HepG2 (cell line): ENCODE results near the gene PARN. TPM values are rescaled to one million over a fixed set of nuclear protein-coding genes. Genes with fewer than 3 reads are reported as not detected.

ENCODE experiments used
- ATAC-seq: fragments of 200-7000 bp; cut with Tn5 transposase; 3 replicates; pipeline ENCODE4 v1.9.1; 2020; ENCODE audit warnings: mild to moderate bottlenecking, moderate library complexity
- BruUV-seq: library from RNA; stranded (reverse); fragments of 400-500 nt; replicated peaks from 2 replicates; lab custom pipeline; 2021; lab: Mats Ljungman, UMichigan
- CTCF ChIA-PET: fragments of 300-600 bp; formaldehyde crosslinking; extraction: SDS; loops from one replicate; lab custom pipeline; 2021; ENCODE audit warnings: low total read pairs, inconsistent platforms, low intra/inter-chr PET ratio; lab: Yijun Ruan, JAX
- POLR2A ChIA-PET: fragments of 350-600 bp; sonication (Branson Sonifier 250); formaldehyde crosslinking; loops from one replicate; lab custom pipeline; 2020; ENCODE audit warnings: antibody characterized with exemption, inconsistent platforms; lab: Yijun Ruan, JAX
- DNase-seq: peaks from one replicate; pipeline ENCODE4 v3.0.0-alpha.2; 2015; ENCODE audit warnings: low spot score
- FAIRE-seq: peaks from 3 replicates; lab custom pipeline; 2011; peaks lifted over from hg19 to GRCh38; lab: Jason Lieb, UNC
- H2AFZ ChIP-seq: one replicate; pipeline ENCODE4 v1.6.1; 2011; ENCODE audit warnings: low read length, inconsistent platforms
- H3K27ac ChIP-seq: fragments of 300-600 bp; 3 replicates; pipeline ENCODE4 v1.8.0; 2011; ENCODE audit warnings: mixed run types, mild to moderate bottlenecking, mixed read lengths, low read length, inconsistent platforms; ENCODE audit not compliant: insufficient read depth; ENCODE audit errors: extremely low read length
- H3K27me3 ChIP-seq, 2 experiments: fragments of 200-600 bp in 1 of 2; 2 replicates in 1 of 2; 3 replicates in 1 of 2; pipeline versions ENCODE4 v1.6.0 to v1.8.0; 2011; ENCODE audit warnings: low read length in 2 of 2, mild to moderate bottlenecking in 2 of 2, moderate library complexity in 2 of 2, inconsistent platforms in 1 of 2; ENCODE audit not compliant: insufficient read depth in 2 of 2, control insufficient read depth in 1 of 2
- H3K36me3 ChIP-seq, 2 experiments: fragments of 200-600 bp in 1 of 2; replicated peaks in 1 of 2; 2 replicates in 1 of 2; 3 replicates in 1 of 2; pipeline versions ENCODE4 v1.5.1 to v1.8.0; 2011; ENCODE audit warnings: low read length in 2 of 2, inconsistent platforms in 1 of 2; ENCODE audit not compliant: insufficient read depth in 2 of 2, control insufficient read depth in 1 of 2
- H3K4me1 ChIP-seq: 2 replicates; pipeline ENCODE4 v1.5.1; 2012; ENCODE audit warnings: low read length, inconsistent platforms; ENCODE audit not compliant: insufficient read depth
- H3K4me2 ChIP-seq: 2 replicates; pipeline ENCODE4 v1.6.0; 2011; ENCODE audit warnings: low read depth, low read length, inconsistent platforms
- H3K4me3 ChIP-seq, 3 experiments: fragments of 200-600 bp in 1 of 3; sonication (generic), shearing (Covaris generic) in 1 of 3; replicated peaks in 1 of 3; 2 replicates each; pipeline ENCODE4 v1.5.1; 2011 to 2016; ENCODE audit warnings: low read length in 3 of 3, inconsistent platforms in 2 of 3, low read depth in 2 of 3, mild to moderate bottlenecking in 2 of 3, control low read depth in 1 of 3, mixed read lengths in 1 of 3; ENCODE audit not compliant: insufficient read depth in 1 of 3
- H3K79me2 ChIP-seq: one replicate; pipeline ENCODE4 v1.6.1; 2011; ENCODE audit warnings: low read length, inconsistent platforms; ENCODE audit not compliant: insufficient read depth
- H3K9ac ChIP-seq: 2 replicates; pipeline ENCODE4 v1.6.0; 2011; ENCODE audit warnings: mild to moderate bottlenecking, low read depth, low read length, inconsistent platforms; ENCODE audit not compliant: insufficient read depth
- H3K9me3 ChIP-seq: 2 replicates; pipeline ENCODE4 v1.5.1; 2012; ENCODE audit warnings: mild to moderate bottlenecking, low read length
- H4K20me1 ChIP-seq: 2 replicates; pipeline ENCODE4 v1.6.0; 2011; ENCODE audit warnings: inconsistent platforms, mild to moderate bottlenecking, low read length, moderate library complexity; ENCODE audit not compliant: insufficient read depth
- ARID2 ChIP-seq: sonication (generic); formaldehyde crosslinking; IDR thresholded peaks from 2 replicates; pipeline ENCODE4 v1.8.1; 2022; ENCODE audit warnings: mild to moderate bottlenecking, missing genetic modification reagents, borderline replicate concordance
- ATRX ChIP-seq: sonication (generic); formaldehyde crosslinking; IDR thresholded peaks from 2 replicates; pipeline ENCODE4 v1.4.0; 2020; ENCODE audit warnings: missing genetic modification reagents, borderline replicate concordance
- ERF ChIP-seq: IDR thresholded peaks from 2 replicates; pipeline ENCODE4 v1.6.1; 2018; ENCODE audit warnings: missing biosample characterization, missing genetic modification reagents
- FOXO1 ChIP-seq: sonication (generic); formaldehyde crosslinking; IDR thresholded peaks from 2 replicates; pipeline ENCODE4 v1.4.0; 2020; ENCODE audit warnings: missing genetic modification reagents
- HIC2 ChIP-seq: sonication (generic); formaldehyde crosslinking; IDR thresholded peaks from 2 replicates; pipeline ENCODE4 v1.9.0; 2022; ENCODE audit warnings: low read depth, missing genetic modification reagents
- JUN ChIP-seq: sonication (generic); formaldehyde crosslinking; IDR thresholded peaks from 2 replicates; pipeline ENCODE4 v1.4.0; 2020; ENCODE audit warnings: mild to moderate bottlenecking, missing genetic modification reagents
- MED8 ChIP-seq: sonication (generic); formaldehyde crosslinking; IDR thresholded peaks from 2 replicates; pipeline ENCODE4 v1.8.1; 2023; ENCODE audit warnings: mild to moderate bottlenecking, missing genetic modification reagents; ENCODE audit not compliant: insufficient replicate concordance
- NFATC3 ChIP-seq: sonication (generic); formaldehyde crosslinking; IDR thresholded peaks from 2 replicates; pipeline ENCODE4 v1.5.1; 2020; ENCODE audit warnings: mild to moderate bottlenecking, missing genetic modification reagents
- TCF7 ChIP-seq: sonication (generic); IDR thresholded peaks from 2 replicates; pipeline ENCODE4 v1.6.1; 2016; ENCODE audit warnings: antibody characterized with exemption, low read depth
- ZMAT5 ChIP-seq: sonication (generic); formaldehyde crosslinking; IDR thresholded peaks from 2 replicates; pipeline ENCODE4 v1.5.0; 2020; ENCODE audit warnings: mild to moderate bottlenecking, low read depth, missing genetic modification reagents, borderline replicate concordance
- ZMYM2 ChIP-seq: sonication (generic); formaldehyde crosslinking; IDR thresholded peaks from 2 replicates; pipeline ENCODE4 v1.8.0; 2022; ENCODE audit warnings: mild to moderate bottlenecking, missing genetic modification reagents
- ZNF589 ChIP-seq: sonication (generic); formaldehyde crosslinking; conservative IDR thresholded peaks from 2 replicates; pipeline ENCODE4 v1.8.0; 2022; ENCODE audit warnings: mild to moderate bottlenecking, moderate library complexity, missing genetic modification reagents
- ZNF629 ChIP-seq: sonication (generic); formaldehyde crosslinking; conservative IDR thresholded peaks from 2 replicates; pipeline ENCODE4 v1.5.0; 2020; ENCODE audit warnings: missing genetic modification reagents
- ZNF737 ChIP-seq: sonication (generic); formaldehyde crosslinking; IDR thresholded peaks from 2 replicates; pipeline ENCODE4 v1.5.0; 2020; ENCODE audit warnings: missing genetic modification reagents, mild to moderate bottlenecking, borderline replicate concordance
- ZNF75D ChIP-seq: sonication (generic); formaldehyde crosslinking; IDR thresholded peaks from 2 replicates; pipeline ENCODE4 v1.8.1; 2023; ENCODE audit warnings: missing genetic modification reagents, mild to moderate bottlenecking, borderline replicate concordance
- ZSCAN25 ChIP-seq: sonication (generic); formaldehyde crosslinking; IDR thresholded peaks from 2 replicates; pipeline ENCODE4 v1.8.0; 2022; ENCODE audit warnings: mild to moderate bottlenecking, missing genetic modification reagents
- WGBS: methylation state at CpG from one replicate; pipeline ENCODE4 v1.1.6; 2017; ENCODE audit warnings: low lambda C conversion rate; 5-methylcytosine and 5-hydroxymethylcytosine counted together
- in situ Hi-C: cut with HindIII; loops from 2 replicates; pipeline ENCODE4 v1.10.0; 2017; ENCODE audit warnings: low pct_unique_long_range_greater_than_20kb; ENCODE audit not compliant: extremely low pct_ligation_motif_present
- intact Hi-C: fragments of 100-400 bp; cut with micrococcal nuclease; formaldehyde crosslinking; loops from one replicate; pipeline ENCODE4 v1.10.0; 2022; ENCODE audit not compliant: unreplicated experiment
- polyA plus RNA-seq, 8 experiments: library from polyadenylated mRNA; depleted of rRNA in 3 of 8; stranded (reverse) in 7 of 8; unstranded in 1 of 8; fragments of >200 nt; fragmentation: Illumina TruSeq in 4 of 8; extraction: Trizol in 4 of 8; gene quantifications; 2 replicates each; pipeline versions ENCODE4 v1.2.1 to v1.2.3, GENCODE V29; 2011 to 2016; ENCODE audit warnings: low read depth in 4 of 8, missing spikeins in 1 of 8, mixed read lengths in 1 of 8; ENCODE audit not compliant: insufficient read depth in 1 of 8
- total RNA-seq, 5 experiments: library from RNA; depleted of rRNA; stranded (reverse); fragments of >200 nt; fragmentation: Illumina TruSeq; extraction: Trizol; gene quantifications; 2 replicates each; pipeline ENCODE4 v1.2.3, GENCODE V29; 2016; ENCODE audit warnings: low read depth in 1 of 5
- TF ChIP-seq, protein P1 (sequence below): sonication (generic); formaldehyde crosslinking; IDR thresholded peaks from 2 replicates; pipeline ENCODE4 v1.8.0; 2022; ENCODE audit warnings: mild to moderate bottlenecking, missing genetic modification reagents, borderline replicate concordance
- TF ChIP-seq, protein P2 (sequence below): sonication (generic); formaldehyde crosslinking; IDR thresholded peaks from 2 replicates; pipeline ENCODE4 v1.8.1; 2023; ENCODE audit warnings: mild to moderate bottlenecking, missing genetic modification reagents

Gene PARN
- total and polyA plus RNA-seq, 2 of the 13 experiments (the other 11 are each of a cell fraction or from before 2014, with no cell fraction given): 13.3 to 47.6 TPM

- TF ChIP-seq, protein P1, sequence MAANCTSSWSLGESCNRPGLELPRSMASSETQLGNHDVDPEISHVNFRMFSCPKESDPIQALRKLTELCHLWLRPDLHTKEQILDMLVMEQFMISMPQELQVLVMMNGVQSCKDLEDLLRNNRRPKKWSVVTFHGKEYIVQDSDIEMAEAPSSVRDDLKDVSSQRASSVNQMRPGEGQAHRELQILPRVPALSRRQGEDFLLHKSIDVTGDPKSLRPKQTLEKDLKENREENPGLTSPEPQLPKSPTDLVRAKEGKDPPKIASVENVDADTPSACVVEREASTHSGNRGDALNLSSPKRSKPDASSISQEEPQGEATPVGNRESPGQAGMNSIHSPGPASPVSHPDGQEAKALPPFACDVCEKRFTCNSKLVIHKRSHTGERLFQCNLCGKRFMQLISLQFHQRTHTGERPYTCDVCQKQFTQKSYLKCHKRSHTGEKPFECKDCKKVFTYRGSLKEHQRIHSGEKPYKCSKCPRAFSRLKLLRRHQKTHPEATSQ (CRISPR knock-in tag): no peak
- TF ChIP-seq ZNF737 (CRISPR knock-in tag) (peak; percentile 96; the same call in 1 of the 2 replicates), JUN (no peak), NFATC3 (no peak)
These were observed 495 bp downstream of the PARN start (continued) for GRCh38 chr16:14629612-14629918.

- in situ Hi-C loops: no loop called here
- peak overlapping the region; percentile 95 for H3K9ac ChIP-seq
- TF ChIP-seq ATRX (CRISPR knock-in tag) (no peak), ZNF589 (CRISPR knock-in tag) (0 out of 2 replicates have a peak, but pooled peaks have one; percentile 14), MED8 (CRISPR knock-in tag) (peak; percentile 56), HIC2 (no peak), ZSCAN25 (peak; percentile 52; the same call in 1 of the 2 replicates), ZMAT5 (CRISPR knock-in tag) (0 out of 2 replicates have a peak, but pooled peaks have one; percentile 13), ZMYM2 (CRISPR knock-in tag) (0 out of 2 replicates have a peak, but pooled peaks have one; percentile 20), ZNF75D (CRISPR knock-in tag) (no peak), ERF (CRISPR knock-in tag) (no peak), ARID2 (CRISPR knock-in tag) (0 out of 2 replicates have a peak, but pooled peaks have one; percentile 29), FOXO1 (CRISPR knock-in tag) (no peak), TCF7 (no peak), ZNF629 (CRISPR knock-in tag) (no peak)
- TF ChIP-seq, protein P2, sequence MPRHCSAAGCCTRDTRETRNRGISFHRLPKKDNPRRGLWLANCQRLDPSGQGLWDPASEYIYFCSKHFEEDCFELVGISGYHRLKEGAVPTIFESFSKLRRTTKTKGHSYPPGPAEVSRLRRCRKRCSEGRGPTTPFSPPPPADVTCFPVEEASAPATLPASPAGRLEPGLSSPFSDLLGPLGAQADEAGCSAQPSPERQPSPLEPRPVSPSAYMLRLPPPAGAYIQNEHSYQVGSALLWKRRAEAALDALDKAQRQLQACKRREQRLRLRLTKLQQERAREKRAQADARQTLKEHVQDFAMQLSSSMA (CRISPR knock-in tag): no peak
- TF ChIP-seq, all 625 proteins: peak for 6
- H3K27me3 ChIP-seq: no peaks in the 10 kb centered on the region; a peak in 1 of 5 replicates
- 63% methylated on average over 12 of the region's 12 CpGs for WGBS
- ATAC-seq: no peak
- peak overlapping the region; percentile 85 to 99 (median 94) for H3K4me3 ChIP-seq
- peaks cover 1% of the 10 kb centered on the region for H4K20me1 ChIP-seq
- peak overlapping the region; percentile 77 for H3K27ac ChIP-seq
- no peak overlapping the region for H2AFZ ChIP-seq
- intact Hi-C loops: no loop called here
- peaks cover 46% of the 10 kb centered on the region for H3K4me1 ChIP-seq
- ChIA-PET CTCF (no interaction called here), POLR2A (interaction anchor here (0.7 to 1.5 kb wide), 2 partner anchors 13 to 20 kb away, joined by 3 to 4 read pairs; no protein-coding TSS in a partner anchor)
- TSS peak; percentile 38 for BruUV-seq
- peaks cover 31% of the 10 kb centered on the region for H3K79me2 ChIP-seq
- no peak for DNase-seq
- H3K9me3 ChIP-seq: no peaks in the 10 kb centered on the region
- H3K36me3 ChIP-seq: peaks cover 13 to 37% of the 10 kb centered on the region in 2 experiments
- peak overlapping the region; percentile 80 for H3K4me2 ChIP-seq
- no peak for FAIRE-seq
These were observed 1.1 kb downstream of the PARN start for GRCh38 chr16:14628806-14629611.
